WERI-Rb-1 (cell line): ENCODE results near the gene CLDND2.

ENCODE experiments used
- DNase-seq: peaks from one replicate; pipeline ENCODE4 v3.0.0-alpha.2; 2020
- H3K27ac ChIP-seq: fragments of 250-450 bp; sonication (Bioruptor Pico); 2 replicates; pipeline ENCODE4 v1.5.1; 2020; ENCODE audit warnings: mild to moderate bottlenecking, moderate library complexity
- H3K27me3 ChIP-seq: fragments of 250-450 bp; sonication (Bioruptor Pico); 2 replicates; pipeline ENCODE4 v1.5.1; 2021; ENCODE audit warnings: mild to moderate bottlenecking, low read depth, moderate library complexity; ENCODE audit not compliant: insufficient read depth, severe bottlenecking
- H3K36me3 ChIP-seq: fragments of 250-450 bp; sonication (Bioruptor Pico); 2 replicates; pipeline ENCODE4 v1.5.1; 2020; ENCODE audit warnings: mild to moderate bottlenecking, moderate library complexity
- H3K4me3 ChIP-seq: 2 replicates; pipeline ENCODE4 v1.5.1; 2011; ENCODE audit warnings: low read depth, mild to moderate bottlenecking, control low read depth, low read length
- H3K9me3 ChIP-seq: fragments of 250-450 bp; sonication (Bioruptor Pico); 2 replicates; pipeline ENCODE4 v1.5.1; 2021; ENCODE audit warnings: mild to moderate bottlenecking, moderate library complexity; ENCODE audit not compliant: severe bottlenecking
- TF ChIP-seq, protein P1 (sequence below): IDR thresholded peaks from 2 replicates; pipeline ENCODE4 v1.5.1; 2011; ENCODE audit warnings: low read depth, mild to moderate bottlenecking, control low read depth, inconsistent platforms, low read length

The CLDND2 gene

DNA sequence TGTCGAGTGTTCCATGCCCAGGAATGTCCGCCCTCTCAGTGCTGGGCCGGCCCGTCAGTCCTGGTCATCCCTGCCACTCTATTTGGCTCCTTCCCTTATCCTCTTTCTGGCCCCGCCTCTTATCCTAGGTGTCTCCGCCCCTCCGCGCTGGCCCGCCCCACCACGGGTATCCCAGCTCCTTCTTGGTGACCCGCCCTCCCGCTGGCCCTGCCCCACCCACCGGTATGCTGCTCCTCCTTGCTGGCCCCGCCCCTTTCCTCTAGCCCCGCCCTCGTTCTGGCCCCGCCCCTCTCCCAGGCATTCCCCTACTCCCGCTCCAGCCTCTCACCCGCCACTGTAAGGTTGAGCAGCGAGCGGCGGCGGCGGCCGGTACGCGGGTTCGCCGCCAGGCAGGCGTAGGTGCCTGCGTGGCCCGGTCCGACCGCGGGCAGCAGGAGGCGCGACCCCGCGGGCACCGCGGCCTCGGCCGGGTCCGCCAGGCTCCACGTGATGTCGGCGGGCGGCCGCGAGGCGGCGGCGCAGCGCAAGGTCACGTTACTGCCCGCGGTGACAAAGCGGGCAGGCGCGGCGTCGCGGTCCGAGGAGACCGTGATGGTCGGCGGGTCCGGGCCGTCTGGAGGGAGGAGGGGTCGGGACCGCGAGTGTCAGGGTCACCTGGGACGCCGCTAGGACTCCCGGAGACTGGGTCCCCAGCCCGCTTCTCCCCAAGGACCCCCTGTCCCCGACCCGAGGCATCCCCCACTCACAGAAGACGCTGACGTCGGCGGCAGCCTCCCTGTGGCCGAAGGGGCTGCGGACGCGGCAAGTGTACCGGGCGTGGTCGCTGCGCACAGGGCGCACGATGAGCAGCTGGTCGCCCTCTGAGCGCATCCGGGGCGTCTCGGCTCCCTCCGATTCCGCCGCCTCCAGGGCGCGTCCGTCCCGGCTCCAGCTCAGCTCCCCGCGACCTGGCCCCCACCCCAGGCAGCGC, 28.8 kb downstream of the CLDND2 start:
- peak; percentile 99 for DNase-seq
- peaks cover 3% of the 10 kb centered on the region; the same call in 1 of the 2 replicates for H3K36me3 ChIP-seq
- peak overlapping the region; percentile 49 for H3K4me3 ChIP-seq
- H3K27ac ChIP-seq = peak overlapping the region; percentile 68
- H3K9me3 ChIP-seq = no peaks in the 10 kb centered on the region
- TF ChIP-seq, protein P1, sequence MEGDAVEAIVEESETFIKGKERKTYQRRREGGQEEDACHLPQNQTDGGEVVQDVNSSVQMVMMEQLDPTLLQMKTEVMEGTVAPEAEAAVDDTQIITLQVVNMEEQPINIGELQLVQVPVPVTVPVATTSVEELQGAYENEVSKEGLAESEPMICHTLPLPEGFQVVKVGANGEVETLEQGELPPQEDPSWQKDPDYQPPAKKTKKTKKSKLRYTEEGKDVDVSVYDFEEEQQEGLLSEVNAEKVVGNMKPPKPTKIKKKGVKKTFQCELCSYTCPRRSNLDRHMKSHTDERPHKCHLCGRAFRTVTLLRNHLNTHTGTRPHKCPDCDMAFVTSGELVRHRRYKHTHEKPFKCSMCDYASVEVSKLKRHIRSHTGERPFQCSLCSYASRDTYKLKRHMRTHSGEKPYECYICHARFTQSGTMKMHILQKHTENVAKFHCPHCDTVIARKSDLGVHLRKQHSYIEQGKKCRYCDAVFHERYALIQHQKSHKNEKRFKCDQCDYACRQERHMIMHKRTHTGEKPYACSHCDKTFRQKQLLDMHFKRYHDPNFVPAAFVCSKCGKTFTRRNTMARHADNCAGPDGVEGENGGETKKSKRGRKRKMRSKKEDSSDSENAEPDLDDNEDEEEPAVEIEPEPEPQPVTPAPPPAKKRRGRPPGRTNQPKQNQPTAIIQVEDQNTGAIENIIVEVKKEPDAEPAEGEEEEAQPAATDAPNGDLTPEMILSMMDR = peak; percentile 26; the same call in 1 of the 2 replicates
- H3K27me3 ChIP-seq = no peaks in the 10 kb centered on the region

DNA sequence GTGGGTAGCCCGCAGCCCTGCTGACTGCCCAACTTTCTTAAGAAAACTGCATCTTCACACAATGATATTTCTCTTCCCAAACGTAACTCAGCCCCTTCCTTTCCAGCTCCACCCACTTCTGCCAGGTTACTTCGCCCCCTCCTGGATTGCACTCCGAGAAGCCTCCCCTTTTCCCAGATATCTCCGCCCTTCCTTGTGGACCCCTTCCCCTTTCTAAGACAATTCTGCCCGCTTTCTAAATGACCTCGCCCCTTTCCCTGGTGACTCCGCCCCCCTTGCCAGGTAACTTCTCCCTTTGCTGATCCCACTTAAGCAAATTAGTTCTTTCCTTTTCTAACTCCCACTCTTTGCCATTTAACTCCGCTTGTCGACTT, 29.5 kb downstream of the CLDND2 start:
- TF ChIP-seq, protein P1 = no peak
- H3K9me3 ChIP-seq = no peaks in the 10 kb centered on the region
- H3K27me3 ChIP-seq = no peaks in the 10 kb centered on the region
- no peaks in the 10 kb centered on the region for H3K36me3 ChIP-seq
- peak overlapping the region; percentile 50 for H3K27ac ChIP-seq
- peak overlapping the region; percentile 49 for H3K4me3 ChIP-seq
- DNase-seq = no peak

DNA sequence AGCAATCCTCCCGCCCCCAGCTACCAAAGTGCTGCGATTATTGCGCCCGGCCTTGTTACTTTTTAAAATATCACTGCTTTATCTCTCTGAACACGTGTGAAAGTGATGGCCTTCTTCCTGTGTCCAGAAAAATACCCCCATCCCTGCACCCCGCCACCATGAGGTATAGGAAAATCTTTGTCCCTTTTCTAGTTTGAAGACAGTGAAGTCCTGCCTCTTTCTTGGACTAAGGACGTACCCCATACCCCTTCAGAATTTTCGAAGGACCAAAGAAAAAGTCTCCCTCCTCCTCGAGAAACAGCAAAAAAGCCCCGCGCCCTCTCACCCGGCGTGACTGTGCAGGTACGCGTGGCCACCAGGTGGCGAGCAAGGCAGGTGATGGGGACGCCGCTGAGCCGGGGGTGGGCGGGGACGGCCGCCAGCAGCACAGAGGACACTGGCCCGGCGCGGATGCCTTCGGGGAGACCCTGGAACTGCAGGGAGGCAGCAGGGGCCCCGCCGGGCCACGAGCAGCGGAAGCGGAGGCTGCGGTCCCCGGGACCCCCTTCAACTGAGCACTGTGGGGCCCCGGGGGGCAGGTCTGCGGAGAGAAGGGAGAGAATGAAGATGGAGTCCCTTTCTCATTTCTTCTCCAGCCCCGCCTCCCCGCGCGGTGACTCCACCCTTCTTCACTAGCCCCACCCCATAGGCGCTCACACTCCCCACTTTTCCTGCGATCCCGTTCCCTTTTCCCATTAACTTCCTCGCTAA, 30.1 kb downstream of the CLDND2 start:
- DNase-seq = peak; percentile 88

DNA sequence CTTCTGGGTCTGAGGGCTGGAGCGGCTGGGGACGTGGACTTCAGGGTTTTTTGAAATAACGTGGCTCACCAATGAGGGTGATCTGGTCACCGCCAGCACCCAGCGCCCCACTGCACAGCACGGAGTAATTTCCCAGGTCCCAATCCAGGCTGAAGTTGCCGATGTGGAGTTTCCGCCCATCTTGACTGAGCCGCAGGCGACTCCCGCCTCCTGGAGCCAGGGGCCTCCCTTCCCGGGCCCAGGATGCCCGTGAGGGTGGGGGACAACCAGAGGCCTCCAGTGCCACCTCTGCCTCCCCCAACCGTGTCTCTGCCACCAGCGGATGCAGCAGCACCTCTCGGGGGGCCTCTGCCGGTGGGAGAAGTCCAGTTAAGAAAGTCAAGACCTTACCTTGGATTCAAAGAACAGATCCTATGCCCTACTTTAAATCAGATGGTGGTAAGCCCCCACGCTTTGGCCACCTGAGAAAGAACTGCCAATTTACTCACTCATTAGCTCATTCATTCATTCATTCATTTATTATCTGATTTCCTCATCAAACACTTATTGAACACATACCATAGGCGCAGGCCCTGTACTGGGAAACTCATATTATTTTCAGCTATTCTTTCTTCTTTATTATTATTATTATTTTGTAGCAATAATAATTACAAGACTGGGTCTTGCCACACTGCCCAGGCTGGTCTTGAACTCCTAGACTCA, 30.8 kb downstream of the CLDND2 start:
- TF ChIP-seq, protein P1 = no peak
- Histone ChIP-seq H3K9me3 (no peaks in the 10 kb centered on the region), H3K36me3 (no peaks in the 10 kb centered on the region), H3K4me3 (no peak overlapping the region), H3K27ac (no peak overlapping the region), H3K27me3 (no peaks in the 10 kb centered on the region)
- no peak for DNase-seq

More for the DNA sequence above, 30.1 kb downstream of the CLDND2 start:
- TF ChIP-seq, protein P1 = peak; percentile 72
- Histone ChIP-seq H3K4me3 (peak overlapping the region; percentile 49), H3K27ac (peak overlapping the region; percentile 50), H3K27me3 (no peaks in the 10 kb centered on the region), H3K9me3 (no peaks in the 10 kb centered on the region), H3K36me3 (no peaks in the 10 kb centered on the region)

DNA sequence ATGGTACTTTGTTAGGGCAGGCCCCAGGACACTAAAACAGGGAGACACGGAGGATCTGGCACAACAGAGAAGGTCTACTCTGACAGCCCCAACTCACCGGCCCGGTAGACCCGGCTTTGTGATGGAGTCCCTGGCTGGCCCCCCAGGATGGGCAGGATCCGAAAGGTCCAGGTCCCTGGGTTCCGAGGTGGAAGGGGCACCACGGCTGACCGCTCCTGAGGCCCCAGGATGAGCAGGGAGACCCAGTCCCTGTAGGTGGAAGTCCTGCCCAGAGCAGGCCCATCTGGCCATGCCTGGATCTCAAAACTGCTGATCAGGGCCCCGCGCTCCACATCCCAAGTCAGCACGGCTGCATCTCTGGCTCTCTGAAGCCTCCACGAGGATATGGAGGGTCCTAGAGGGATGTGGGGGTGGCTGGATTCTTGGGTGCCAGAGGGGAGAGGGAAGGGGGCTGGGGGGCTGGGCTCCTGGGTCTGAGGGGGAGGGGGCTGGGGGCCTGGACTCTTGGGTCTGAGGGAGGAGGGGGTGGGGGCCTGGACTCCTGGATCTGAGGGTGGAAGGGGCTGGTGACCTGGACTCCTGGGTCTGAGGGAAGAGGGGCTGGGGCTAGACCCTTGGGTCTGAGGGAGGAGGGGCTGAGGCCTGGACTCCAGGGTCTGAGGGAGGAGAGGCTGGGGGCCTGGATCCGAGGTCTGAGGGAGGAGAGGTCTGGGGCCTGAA, 31.5 kb downstream of the CLDND2 start:
- no peaks in the 10 kb centered on the region for H3K9me3 ChIP-seq
- TF ChIP-seq, protein P1 = no peak

More for the DNA sequence above, 31.5 kb downstream of the CLDND2 start:
- DNase-seq = no peak
- Histone ChIP-seq H3K27me3 (no peaks in the 10 kb centered on the region), H3K4me3 (no peak overlapping the region), H3K27ac (no peak overlapping the region), H3K36me3 (no peaks in the 10 kb centered on the region)
